Measurements from ENCODE around the gene DPCD. TPM values are rescaled to one million over a fixed set of nuclear protein-coding genes. Genes with fewer than 3 reads are reported as not detected.

DPCD gene
- total RNA-seq, 1 donor from 2014 or later: 12.1 TPM

DNA sequence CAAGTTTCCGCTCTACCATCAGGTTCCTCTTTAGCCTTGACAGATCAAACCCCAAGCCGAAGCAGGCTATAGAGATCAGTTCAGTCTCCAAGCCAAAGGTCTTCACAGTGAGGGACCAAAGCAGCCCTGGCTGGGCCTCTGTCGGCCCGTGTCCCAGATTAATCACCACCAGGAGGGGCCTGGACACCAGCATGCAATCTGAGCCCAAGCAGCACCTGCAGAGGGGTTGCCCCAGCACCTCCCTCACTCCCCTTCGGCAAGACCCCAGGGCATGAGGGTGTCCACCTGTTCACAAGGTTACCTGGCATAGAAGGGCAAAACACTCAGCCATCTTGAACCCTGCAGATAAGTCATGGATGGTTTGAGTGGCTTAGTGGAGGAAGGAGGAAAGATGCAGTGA lies 70.9 kb downstream of the DPCD start:
- DNase-seq (ENCODE audit: low read depth in 2 of 2): no peak

Other genes with a start within 250 kb of the DPCD start
- gene BTRC, start 234.2 kb upstream of the DPCD start, total RNA-seq: 7.1 and 7.2 TPM in 2 replicates
- 5.0 and 6.3 TPM in 2 replicates for gene POLL, start 64 bp upstream of the DPCD start, total RNA-seq
- gene FBXW4, start 106.8 kb downstream of the DPCD start, total RNA-seq: 22.0 and 29.4 TPM in 2 replicates
- gene FGF8, start 187.8 kb downstream of the DPCD start, total RNA-seq: not detected in 2 replicates
- 57.9 and 91.1 TPM in 2 replicates for gene NPM3, start 195.1 kb downstream of the DPCD start, total RNA-seq
- 43.8 and 64.3 TPM in 2 replicates for gene OGA, start 230.1 kb downstream of the DPCD start, total RNA-seq

All from lung microvascular endothelial cell (primary cell).